ENCODE measurements around the gene MYBPH. TPM values are rescaled to one million over a fixed set of nuclear protein-coding genes. Genes with fewer than 3 reads are reported as not detected.
A peak's percentile ranks its signal among the peaks of the same experiment; 100 is the strongest.

MYBPH gene
- total RNA-seq, 4 donors from 2014 or later, result not detected

DNA sequence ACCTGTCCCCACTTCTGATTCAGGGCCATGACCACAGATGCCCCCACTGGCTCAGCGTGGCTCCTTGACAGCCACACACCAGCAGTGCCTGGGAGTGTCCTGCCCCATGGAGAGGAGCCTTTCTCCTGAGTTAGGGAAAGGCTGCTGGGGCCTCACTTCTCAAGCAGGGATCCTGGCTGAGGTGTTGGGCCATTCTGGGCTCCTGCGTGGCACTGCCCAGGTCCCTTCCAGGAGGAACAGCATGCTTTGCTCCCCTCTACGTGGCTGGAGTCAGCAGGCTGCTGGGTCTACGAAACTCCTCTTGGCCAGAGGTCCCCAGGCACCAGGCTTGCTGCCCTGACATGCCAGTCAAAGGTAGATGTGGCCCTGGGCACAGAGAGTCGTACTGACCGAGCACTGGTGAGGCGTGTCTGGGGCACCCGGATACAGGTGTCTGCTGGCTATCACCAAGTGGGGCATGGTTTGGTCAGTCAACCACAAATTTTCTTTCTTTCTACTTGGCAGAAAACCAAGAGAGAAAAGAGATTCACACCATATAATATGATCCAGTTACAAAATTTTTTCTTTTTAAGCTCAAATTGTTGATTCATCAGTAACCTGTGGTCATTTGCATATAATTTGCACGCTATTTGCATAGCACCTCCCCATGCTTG, 44.0 kb downstream of the MYBPH start:
- Histone ChIP-seq H3K9me3 (no peaks in the 10 kb centered on the region), H3K36me3 (no peaks in the 10 kb centered on the region), H3K4me3 (no peak overlapping the region), H3K27ac (replicated peaks in 1 of 4) (no peak overlapping the region), H3K4me1 (peaks cover 34 to 39% (median 37%) of the 10 kb centered on the region in 4 donors), H3K27me3 (peaks cover 0 to 16% (median 0%) of the 10 kb centered on the region in 4 donors)
- intact Hi-C loops (cut with DNase I), result no loop called here
- DNase-seq (ENCODE audit: extremely low spot score), result no peak
- no peak for TF ChIP-seq POLR2AphosphoS5 (IDR thresholded peaks at IDR 0.05)
- no peak for TF ChIP-seq POLR2A (IDR thresholded peaks at IDR 0.05; ENCODE audit: low read depth)
- TF ChIP-seq EP300 (IDR thresholded peaks at IDR 0.05), result no peak
- TF ChIP-seq, protein P1, sequence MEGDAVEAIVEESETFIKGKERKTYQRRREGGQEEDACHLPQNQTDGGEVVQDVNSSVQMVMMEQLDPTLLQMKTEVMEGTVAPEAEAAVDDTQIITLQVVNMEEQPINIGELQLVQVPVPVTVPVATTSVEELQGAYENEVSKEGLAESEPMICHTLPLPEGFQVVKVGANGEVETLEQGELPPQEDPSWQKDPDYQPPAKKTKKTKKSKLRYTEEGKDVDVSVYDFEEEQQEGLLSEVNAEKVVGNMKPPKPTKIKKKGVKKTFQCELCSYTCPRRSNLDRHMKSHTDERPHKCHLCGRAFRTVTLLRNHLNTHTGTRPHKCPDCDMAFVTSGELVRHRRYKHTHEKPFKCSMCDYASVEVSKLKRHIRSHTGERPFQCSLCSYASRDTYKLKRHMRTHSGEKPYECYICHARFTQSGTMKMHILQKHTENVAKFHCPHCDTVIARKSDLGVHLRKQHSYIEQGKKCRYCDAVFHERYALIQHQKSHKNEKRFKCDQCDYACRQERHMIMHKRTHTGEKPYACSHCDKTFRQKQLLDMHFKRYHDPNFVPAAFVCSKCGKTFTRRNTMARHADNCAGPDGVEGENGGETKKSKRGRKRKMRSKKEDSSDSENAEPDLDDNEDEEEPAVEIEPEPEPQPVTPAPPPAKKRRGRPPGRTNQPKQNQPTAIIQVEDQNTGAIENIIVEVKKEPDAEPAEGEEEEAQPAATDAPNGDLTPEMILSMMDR (IDR thresholded peaks at IDR 0.05), result no peak
- 94% methylated on average over 7 of the region's 9 CpGs for WGBS

DNA sequence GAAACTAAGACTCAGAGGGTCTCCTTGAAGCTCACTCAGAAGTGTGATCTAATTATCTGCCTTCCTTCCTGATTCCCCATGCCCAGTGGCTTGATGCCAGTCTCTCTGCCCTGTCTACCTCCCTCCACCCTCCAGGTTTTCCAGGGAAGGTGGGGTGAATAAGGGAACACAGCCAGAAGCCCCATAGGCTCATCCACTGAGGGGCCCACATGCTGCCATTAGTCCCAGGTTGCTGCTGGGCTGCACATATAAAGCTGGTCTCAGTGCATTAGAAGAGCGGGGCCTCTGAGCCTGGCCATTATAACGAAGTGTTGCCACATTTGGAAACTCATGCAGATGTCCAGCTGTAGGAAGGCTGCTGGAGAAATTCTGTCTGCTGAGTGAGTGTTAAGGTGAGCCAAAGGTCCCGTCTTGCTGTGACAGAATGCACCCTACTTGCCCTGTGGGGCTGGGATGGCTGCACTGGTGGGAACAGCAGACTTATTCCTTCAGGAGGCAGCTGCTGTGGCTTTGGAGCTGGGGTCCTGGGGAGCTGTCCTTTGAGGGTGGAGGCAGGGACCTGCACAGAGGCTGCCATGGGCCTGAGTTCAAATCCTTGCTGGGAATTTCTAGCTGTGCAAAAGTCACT, 45.2 kb downstream of the MYBPH start:
- TF ChIP-seq EP300 (IDR thresholded peaks at IDR 0.05) (no peak), POLR2AphosphoS5 (IDR thresholded peaks at IDR 0.05) (no peak), POLR2A (IDR thresholded peaks at IDR 0.05; ENCODE audit: low read depth) (no peak)
- TF ChIP-seq, protein P1 (IDR thresholded peaks at IDR 0.05), result no peak
- intact Hi-C loops (cut with DNase I), result no loop called here
- H3K9me3 ChIP-seq, result no peaks in the 10 kb centered on the region
- WGBS, result 81% methylated on average over 3 of the region's 3 CpGs
- DNase-seq (ENCODE audit: extremely low spot score), result no peak
- H3K4me1 ChIP-seq, result peaks cover 37 to 45% (median 43%) of the 10 kb centered on the region in 4 donors
- no peaks in the 10 kb centered on the region for H3K36me3 ChIP-seq
- H3K27me3 ChIP-seq, result peaks cover 0 to 21% (median 0%) of the 10 kb centered on the region in 4 donors
- H3K27ac ChIP-seq (replicated peaks in 1 of 4), result no peak overlapping the region
- H3K4me3 ChIP-seq, result no peak overlapping the region

DNA sequence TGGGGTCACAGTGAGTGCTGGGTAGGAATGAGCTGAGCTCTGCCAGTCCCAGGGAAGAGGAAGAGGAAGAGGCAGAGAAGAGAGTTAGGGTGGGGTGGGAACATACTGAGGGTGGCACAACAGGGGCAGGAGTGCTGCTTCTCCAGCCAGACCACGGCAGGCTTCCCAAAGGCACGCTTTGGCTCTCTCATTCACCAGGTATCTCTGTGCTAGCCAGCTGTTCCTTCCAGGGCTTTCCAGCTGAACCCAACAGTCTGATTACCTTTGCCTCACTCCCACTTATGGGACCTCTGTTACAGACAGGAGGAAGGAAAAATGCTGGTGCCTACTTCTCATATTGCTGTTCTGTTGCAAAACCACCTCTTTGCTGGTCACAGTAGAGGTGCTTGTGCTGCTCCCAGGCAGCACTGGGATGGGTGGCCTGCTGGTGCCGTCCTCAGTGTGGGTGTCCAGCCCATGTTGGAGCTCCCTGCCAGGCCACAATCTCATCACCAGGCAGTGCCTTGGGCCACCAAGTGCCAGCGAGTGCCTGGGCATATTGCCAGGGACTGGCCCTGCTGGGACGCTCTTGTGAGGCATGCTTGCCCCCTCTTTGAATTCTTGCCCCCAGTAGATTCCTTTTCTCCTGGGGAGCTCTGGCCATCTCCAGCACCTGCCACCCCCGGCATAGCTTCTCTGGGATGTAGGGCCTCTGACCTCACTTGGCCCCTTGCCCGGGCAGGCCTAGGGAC, 46.0 kb downstream of the MYBPH start:
- Histone ChIP-seq H3K9me3 (no peaks in the 10 kb centered on the region), H3K4me3 (no peak overlapping the region), H3K27ac (replicated peaks in 1 of 4) (no peak overlapping the region)

DNA sequence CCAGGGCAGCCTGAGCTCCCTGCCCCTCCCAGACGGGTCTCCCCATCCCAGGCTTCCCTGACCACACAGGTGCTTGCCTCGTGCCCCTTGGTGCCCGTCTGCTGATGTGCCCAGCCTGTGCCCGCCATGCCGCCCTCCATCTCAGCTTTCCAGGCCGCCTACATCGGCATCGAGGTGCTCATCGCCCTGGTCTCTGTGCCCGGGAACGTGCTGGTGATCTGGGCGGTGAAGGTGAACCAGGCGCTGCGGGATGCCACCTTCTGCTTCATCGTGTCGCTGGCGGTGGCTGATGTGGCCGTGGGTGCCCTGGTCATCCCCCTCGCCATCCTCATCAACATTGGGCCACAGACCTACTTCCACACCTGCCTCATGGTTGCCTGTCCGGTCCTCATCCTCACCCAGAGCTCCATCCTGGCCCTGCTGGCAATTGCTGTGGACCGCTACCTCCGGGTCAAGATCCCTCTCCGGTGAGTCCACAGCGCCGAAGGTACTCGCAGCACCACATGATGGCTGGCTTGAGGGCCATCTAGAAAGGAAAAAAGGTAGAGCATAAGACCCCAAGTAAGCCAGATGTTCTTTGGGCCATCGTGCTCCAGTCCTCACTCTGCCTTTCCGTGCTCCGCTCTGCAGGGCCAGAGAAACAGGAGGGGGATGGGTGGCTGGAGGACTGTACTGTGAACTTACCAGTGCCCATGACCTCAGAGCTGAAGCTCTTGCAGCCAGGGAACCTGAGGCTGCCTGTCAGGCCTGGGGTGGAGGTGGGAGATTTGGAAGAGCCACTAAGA, 46.7 kb downstream of the MYBPH start:
- Histone ChIP-seq H3K9me3 (no peaks in the 10 kb centered on the region), H3K4me3 (peak overlapping the region in 2 of 4 donors; percentile 47 to 49), H3K4me1 (peaks cover 37 to 45% (median 43%) of the 10 kb centered on the region in 4 donors), H3K27me3 (peaks cover 0 to 37% (median 3%) of the 10 kb centered on the region in 4 donors), H3K27ac (replicated peaks in 1 of 4) (no peak overlapping the region), H3K36me3 (no peaks in the 10 kb centered on the region)
- 98% methylated on average over 20 of the region's 29 CpGs for WGBS
- intact Hi-C loops (cut with DNase I), result loop anchor here (5.0 kb wide), 1 partner anchor 92 kb away; no protein-coding TSS in a partner anchor
- no peak for DNase-seq (ENCODE audit: extremely low spot score)
- TF ChIP-seq POLR2A (IDR thresholded peaks at IDR 0.05; ENCODE audit: low read depth), result no peak
- TF ChIP-seq, protein P1 (IDR thresholded peaks at IDR 0.05), result no peak
- TF ChIP-seq POLR2AphosphoS5 (IDR thresholded peaks at IDR 0.05), result no peak
- no peak for TF ChIP-seq EP300 (IDR thresholded peaks at IDR 0.05)

More for the DNA sequence above, 46.0 kb downstream of the MYBPH start:
- H3K4me1 ChIP-seq, result peaks cover 37 to 45% (median 43%) of the 10 kb centered on the region in 4 donors
- intact Hi-C loops (cut with DNase I), result loop anchor here (5.0 kb wide), 1 partner anchor 92 kb away; no protein-coding TSS in a partner anchor
- WGBS, result 62% methylated on average over 7 of the region's 7 CpGs
- no peaks in the 10 kb centered on the region for H3K36me3 ChIP-seq
- TF ChIP-seq POLR2AphosphoS5 (IDR thresholded peaks at IDR 0.05) (no peak), POLR2A (IDR thresholded peaks at IDR 0.05; ENCODE audit: low read depth) (no peak)
- no peak for DNase-seq (ENCODE audit: extremely low spot score)
- peaks cover 0 to 29% (median 0%) of the 10 kb centered on the region in 4 donors for H3K27me3 ChIP-seq
